ENCODE data around the gene PACRG. TPM values are rescaled to one million over a fixed set of nuclear protein-coding genes. Genes with fewer than 3 reads are reported as not detected.

Gene PACRG
- total RNA-seq, 1 experiment from 2014 or later = 0.26 TPM

DNA sequence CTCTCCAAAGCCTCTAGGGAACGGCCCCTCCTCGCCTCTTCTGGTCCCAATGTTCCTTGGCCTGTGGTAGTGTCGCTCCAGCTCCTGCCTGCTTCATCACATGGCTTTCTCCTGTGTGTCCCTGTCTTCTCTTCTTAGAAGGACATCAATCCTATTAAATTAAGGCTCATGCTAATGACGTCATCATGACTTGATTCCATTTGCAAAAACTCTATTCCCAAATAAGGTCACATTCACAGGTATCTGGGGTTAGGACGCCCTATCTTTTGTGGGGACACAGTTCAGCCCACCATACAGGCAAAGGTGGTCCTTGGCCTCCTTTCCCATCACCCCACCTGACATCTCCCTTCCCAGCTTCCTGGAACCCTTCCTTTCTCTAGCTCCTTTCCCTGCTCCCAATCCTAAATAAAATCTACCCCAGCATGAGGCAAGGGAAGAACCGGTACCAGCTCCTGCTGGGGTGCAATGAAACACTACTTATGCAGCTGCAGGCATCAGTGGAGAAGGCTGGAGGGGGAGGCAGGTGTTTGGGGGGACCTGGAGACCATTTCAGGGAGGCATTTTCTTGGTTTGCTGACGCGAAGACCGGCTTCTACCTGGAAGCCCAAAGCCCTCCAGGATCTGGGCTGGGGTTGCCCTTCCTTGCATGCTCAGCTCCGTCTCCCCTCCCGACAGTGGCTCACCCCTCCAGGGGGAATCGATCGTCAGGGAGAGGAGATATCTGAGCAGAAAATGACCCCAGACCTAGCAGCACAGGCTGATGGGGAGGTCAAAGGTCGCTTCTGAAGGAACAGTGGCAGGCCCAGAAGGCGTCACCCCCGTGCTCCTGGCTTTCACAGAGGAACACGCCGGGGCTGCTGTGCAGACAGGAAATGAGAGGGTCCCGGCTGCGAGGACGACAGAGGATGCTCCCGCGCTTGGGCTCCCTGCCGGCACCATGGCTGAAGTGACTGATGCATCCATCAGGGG lies 615.1 kb downstream of the PACRG start:
- Histone ChIP-seq H3K79me1 (ENCODE audit: insufficient read depth, low read depth, low read length, poor library complexity, severe bottlenecking) (no peaks in the 10 kb centered on the region), H3K4me1 (ENCODE audit: insufficient read depth, low read length) (no peaks in the 10 kb centered on the region; the same call in 1 of the 2 replicates), H3K27ac (ENCODE audit: insufficient read length, low read depth, low read length) (no peak overlapping the region), H3K56ac (ENCODE audit: insufficient read length, low read depth, low read length) (no peak overlapping the region), H3K23me2 (ENCODE audit: insufficient read length, low read depth, low read length, poor library complexity, severe bottlenecking) (no peaks in the 10 kb centered on the region), H4K91ac (ENCODE audit: insufficient read length, low read depth, low read length) (no peak overlapping the region), H3K14ac (ENCODE audit: insufficient read depth, low read length) (no peak overlapping the region; the same call in 1 of the 2 replicates), H2BK120ac (ENCODE audit: low read depth, low read length, poor library complexity, severe bottlenecking) (no peak overlapping the region), H4K20me1 (ENCODE audit: control insufficient read depth, insufficient read depth, insufficient read length) (no peaks in the 10 kb centered on the region), H3K79me2 (ENCODE audit: insufficient read depth, low read length) (no peaks in the 10 kb centered on the region), H2BK12ac (ENCODE audit: insufficient read length, low read depth, low read length) (no peak overlapping the region), H3K4ac (ENCODE audit: low read depth, low read length) (no peak overlapping the region), H2AFZ (ENCODE audit: low read length) (no peak overlapping the region), H2BK15ac (ENCODE audit: low read depth, low read length) (no peak overlapping the region), H4K5ac (ENCODE audit: insufficient read length, low read depth, low read length) (no peak overlapping the region), H2BK20ac (ENCODE audit: low read depth, low read length, poor library complexity, severe bottlenecking) (no peak overlapping the region), H2BK5ac (ENCODE audit: insufficient read length, low read length) (no peak overlapping the region), H4K8ac (replicated peaks; ENCODE audit: insufficient read length, low read depth, low read length) (no peak overlapping the region), H3T11ph (ENCODE audit: low read length) (no peak overlapping the region), H3K18ac (ENCODE audit: insufficient read length, low read depth, low read length) (no peak overlapping the region), H3K9me3 (ENCODE audit: control insufficient read depth, low read depth, low read length) (no peaks in the 10 kb centered on the region), H3K23ac (ENCODE audit: insufficient read length, low read depth, low read length) (no peak overlapping the region), H3K27me3 (ENCODE audit: insufficient read depth, low read length) (no peaks in the 10 kb centered on the region; the same call in 1 of the 2 replicates), H2AK5ac (ENCODE audit: insufficient read length, low read length) (no peak overlapping the region), H3K4me2 (ENCODE audit: insufficient read depth, insufficient read length, low read length) (no peak overlapping the region), H3K9ac (ENCODE audit: extremely low read depth, insufficient read length, low read length) (no peak overlapping the region)
- DNase-seq = no peak
- WGBS (ENCODE audit: extremely low coverage, insufficient read length, low lambda C conversion rate) = no CpG with 5 or more reads among the region's 24 CpGs
- Mint-ChIP-seq H3K9me3 (no peaks in the 10 kb centered on the region; a peak in 1 of 5 replicates), H3K4me1 (peaks cover 27 to 34% of the 10 kb centered on the region in 2 experiments), H3K27me3 (ENCODE audit: low read depth) (peaks cover 5% of the 10 kb centered on the region), H3K4me3 (no peak overlapping the region), H3K27ac (no peak overlapping the region), H3K36me3 (ENCODE audit: insufficient read depth in 1 of 3, low read depth in 3 of 3) (no peaks in the 10 kb centered on the region)
- TF ChIP-seq, protein P1, sequence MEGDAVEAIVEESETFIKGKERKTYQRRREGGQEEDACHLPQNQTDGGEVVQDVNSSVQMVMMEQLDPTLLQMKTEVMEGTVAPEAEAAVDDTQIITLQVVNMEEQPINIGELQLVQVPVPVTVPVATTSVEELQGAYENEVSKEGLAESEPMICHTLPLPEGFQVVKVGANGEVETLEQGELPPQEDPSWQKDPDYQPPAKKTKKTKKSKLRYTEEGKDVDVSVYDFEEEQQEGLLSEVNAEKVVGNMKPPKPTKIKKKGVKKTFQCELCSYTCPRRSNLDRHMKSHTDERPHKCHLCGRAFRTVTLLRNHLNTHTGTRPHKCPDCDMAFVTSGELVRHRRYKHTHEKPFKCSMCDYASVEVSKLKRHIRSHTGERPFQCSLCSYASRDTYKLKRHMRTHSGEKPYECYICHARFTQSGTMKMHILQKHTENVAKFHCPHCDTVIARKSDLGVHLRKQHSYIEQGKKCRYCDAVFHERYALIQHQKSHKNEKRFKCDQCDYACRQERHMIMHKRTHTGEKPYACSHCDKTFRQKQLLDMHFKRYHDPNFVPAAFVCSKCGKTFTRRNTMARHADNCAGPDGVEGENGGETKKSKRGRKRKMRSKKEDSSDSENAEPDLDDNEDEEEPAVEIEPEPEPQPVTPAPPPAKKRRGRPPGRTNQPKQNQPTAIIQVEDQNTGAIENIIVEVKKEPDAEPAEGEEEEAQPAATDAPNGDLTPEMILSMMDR (conservative IDR thresholded peaks at IDR 0.05) = no peak
